Inflammatory macrophage treated with lipopolysaccharide for 1 hour (primary cell): ENCODE data around the gene LRRC45.

Experiments used
- DNase-seq, 2 donors: peaks; one replicate each; pipeline ENCODE4 v3.0.0-alpha.2; 2020 to 2022

LRRC45 gene

GRCh38 chr17:82008258-82008940 is 14.7 kb upstream of the LRRC45 start:
- no peak for DNase-seq

GRCh38 chr17:82008941-82009405 is 14.1 kb upstream of the LRRC45 start:
- DNase-seq: no peak

- DNase-seq: no peak
Measured at GRCh38 chr17:82009413-82009812, 13.7 kb upstream of the LRRC45 start.

GRCh38 chr17:82010575-82011525 is 12.3 kb upstream of the LRRC45 start:
- no peak for DNase-seq

GRCh38 chr17:82011617-82012187 is 11.4 kb upstream of the LRRC45 start:
- no peak for DNase-seq

GRCh38 chr17:82012261-82012639 is 10.9 kb upstream of the LRRC45 start:
- no peak for DNase-seq

- no peak for DNase-seq
Measured at GRCh38 chr17:82012640-82013295, 10.3 kb upstream of the LRRC45 start.

GRCh38 chr17:82013341-82013740 is 9.8 kb upstream of the LRRC45 start:
- no peak for DNase-seq

- no peak for DNase-seq
Measured at GRCh38 chr17:82013772-82014321, 9.3 kb upstream of the LRRC45 start.

- no peak for DNase-seq
Measured at GRCh38 chr17:82014432-82014831, 8.7 kb upstream of the LRRC45 start.

GRCh38 chr17:82014971-82015310 is 8.2 kb upstream of the LRRC45 start:
- DNase-seq: no peak

- DNase-seq: no peak
Measured at GRCh38 chr17:82015311-82015971, 7.7 kb upstream of the LRRC45 start.

- DNase-seq: no peak
Measured at GRCh38 chr17:82016061-82016874, 6.8 kb upstream of the LRRC45 start.

- DNase-seq: no peak
Measured at GRCh38 chr17:82016875-82017459, 6.1 kb upstream of the LRRC45 start.

- DNase-seq: no peak
Measured at GRCh38 chr17:82017612-82018151, 5.4 kb upstream of the LRRC45 start.

GRCh38 chr17:82018152-82018988 is 4.7 kb upstream of the LRRC45 start:
- DNase-seq: no peak

GRCh38 chr17:82018989-82019689 is 4.0 kb upstream of the LRRC45 start:
- no peak for DNase-seq

GRCh38 chr17:82019690-82020571 is 3.2 kb upstream of the LRRC45 start:
- peak; percentile 22 to 70 for DNase-seq
